Neuronal stem cell (in vitro differentiated cells): ENCODE measurements around the gene ADAM22. TPM values are rescaled to one million over a fixed set of nuclear protein-coding genes. Genes with fewer than 3 reads are reported as not detected.

ENCODE experiments used
- DNase-seq: peaks from one replicate; pipeline ENCODE4 v3.0.0-alpha.2; 2013; ENCODE audit warnings: low spot score
- H2AFZ ChIP-seq: one replicate; pipeline ENCODE4 v1.6.1; 2013; ENCODE audit warnings: mild to moderate bottlenecking, low read length, inconsistent platforms
- H2AK5ac ChIP-seq: 2 replicates; pipeline ENCODE4 v1.6.1; 2013; ENCODE audit warnings: low read depth, mild to moderate bottlenecking, inconsistent platforms, low read length, moderate library complexity, mixed read lengths
- H2BK120ac ChIP-seq: 2 replicates; pipeline ENCODE4 v1.6.1; 2013; ENCODE audit warnings: low read depth, mild to moderate bottlenecking, inconsistent platforms, low read length, moderate library complexity, mixed read lengths
- H2BK12ac ChIP-seq: one replicate; pipeline ENCODE4 v1.6.1; 2013; ENCODE audit warnings: low read length, inconsistent platforms
- H2BK15ac ChIP-seq: 2 replicates; pipeline ENCODE4 v1.6.1; 2013; ENCODE audit warnings: mild to moderate bottlenecking, low read length, inconsistent platforms, mixed read lengths
- H2BK5ac ChIP-seq: one replicate; pipeline ENCODE4 v1.6.1; 2013; ENCODE audit warnings: inconsistent platforms, mild to moderate bottlenecking, low read length, moderate library complexity
- H3K14ac ChIP-seq: one replicate; pipeline ENCODE4 v1.6.1; 2013; ENCODE audit warnings: low read length, inconsistent platforms
- H3K18ac ChIP-seq: 2 replicates; pipeline ENCODE4 v1.6.1; 2013; ENCODE audit warnings: low read length, inconsistent platforms
- H3K23ac ChIP-seq: 2 replicates; pipeline ENCODE4 v1.6.1; 2013; ENCODE audit warnings: low read depth, mild to moderate bottlenecking, mixed read lengths, low read length, inconsistent platforms; ENCODE audit not compliant: poor library complexity
- H3K27ac ChIP-seq: replicated peaks from 3 replicates; pipeline ENCODE4 v1.5.1; 2013; ENCODE audit warnings: low read length, inconsistent platforms
- H3K27me3 ChIP-seq, 3 experiments: 2 replicates each; pipeline ENCODE4 v1.6.1; 2013; ENCODE audit warnings: low read length in 3 of 3, mild to moderate bottlenecking in 2 of 3, inconsistent platforms in 1 of 3, low read depth in 1 of 3, mixed read lengths in 1 of 3, moderate library complexity in 1 of 3; ENCODE audit not compliant: control insufficient read depth in 3 of 3, insufficient read depth in 3 of 3
- H3K36me3 ChIP-seq, 2 donors: replicated peaks in 1 of 2; 2 replicates each; pipeline ENCODE4 v1.6.1; 2013; ENCODE audit warnings: low read length in 2 of 2; ENCODE audit not compliant: control insufficient read depth in 2 of 2, insufficient read depth in 2 of 2
- H3K4ac ChIP-seq: 2 replicates; pipeline ENCODE4 v1.6.1; 2013; ENCODE audit warnings: inconsistent platforms, mild to moderate bottlenecking, low read length, moderate library complexity
- H3K4me1 ChIP-seq, 2 donors: 1 replicate in 1 of 2; 2 replicates in 1 of 2; pipeline ENCODE4 v1.6.1; 2013; ENCODE audit warnings: low read length in 2 of 2, low read depth in 1 of 2; ENCODE audit not compliant: control insufficient read depth in 2 of 2, insufficient read depth in 1 of 2
- H3K4me2 ChIP-seq: one replicate; pipeline ENCODE4 v1.6.1; 2013; ENCODE audit warnings: mild to moderate bottlenecking, low read length, inconsistent platforms; ENCODE audit not compliant: insufficient read depth, poor library complexity, severe bottlenecking
- H3K4me3 ChIP-seq, 2 donors: 2 replicates each; pipeline ENCODE4 v1.5.1; 2013; ENCODE audit warnings: low read length in 2 of 2, mild to moderate bottlenecking in 2 of 2, inconsistent platforms in 1 of 2, moderate library complexity in 1 of 2
- H3K79me1 ChIP-seq: one replicate; pipeline ENCODE4 v1.6.1; 2013; ENCODE audit warnings: low read depth, mild to moderate bottlenecking, inconsistent platforms, low read length, moderate library complexity
- H3K9ac ChIP-seq: one replicate; pipeline ENCODE4 v1.6.1; 2013; ENCODE audit warnings: mild to moderate bottlenecking, low read depth, low read length, inconsistent platforms; ENCODE audit not compliant: poor library complexity
- H3K9me3 ChIP-seq, 2 donors: replicated peaks in 1 of 2; 2 replicates each; pipeline versions ENCODE3 to v1.6.1; 2013; ENCODE audit warnings: low read length in 2 of 2, mild to moderate bottlenecking in 2 of 2, inconsistent platforms in 1 of 2, low read depth in 1 of 2, mixed read lengths in 1 of 2, moderate library complexity in 1 of 2; ENCODE audit not compliant: control insufficient read depth in 2 of 2, insufficient read depth in 1 of 2
- H4K8ac ChIP-seq: one replicate; pipeline ENCODE4 v1.6.1; 2013; ENCODE audit warnings: low read depth, mild to moderate bottlenecking, inconsistent platforms, low read length, moderate library complexity
- H4K91ac ChIP-seq: one replicate; pipeline ENCODE4 v1.6.1; 2013; ENCODE audit warnings: low read length, low read depth, mild to moderate bottlenecking, inconsistent platforms; ENCODE audit not compliant: poor library complexity
- WGBS, 2 donors: extraction: QIAGEN DNeasy Blood & Tissue Kit; methylation state at CpG; one replicate each; pipeline ENCODE4 v1.1.7; 2013; ENCODE audit warnings: missing lambda C conversion rate in 2 of 2, mixed read lengths in 1 of 2; ENCODE audit not compliant: insufficient read length in 2 of 2, insufficient replicate concordance in 1 of 2; ENCODE audit errors: extremely low coverage in 2 of 2; 5-methylcytosine and 5-hydroxymethylcytosine counted together
- polyA plus RNA-seq, 2 experiments: library from polyadenylated mRNA; stranded (reverse); fragments of 200-250 nt; gene quantifications; one replicate each; pipeline ENCODE4 v1.2.3, GENCODE V29; 2013

Gene ADAM22
- 5.2 TPM for polyA plus RNA-seq (2013, experiment 1 of 2)
- 5.2 TPM for polyA plus RNA-seq (2013, experiment 2 of 2)

- no peak within 1 kb of the TSS for H3K14ac ChIP-seq
- H2BK12ac ChIP-seq: no peak within 1 kb of the TSS
- H4K8ac ChIP-seq: no peak within 1 kb of the TSS
- H2BK120ac ChIP-seq: no peak within 1 kb of the TSS
- peak within 1 kb of the TSS; percentile 80 for H3K9ac ChIP-seq
- H3K4ac ChIP-seq: no peak within 1 kb of the TSS
- H3K23ac ChIP-seq: peak within 1 kb of the TSS; percentile 11
- peak within 1 kb of the TSS; percentile 90 to 95 for H3K4me3 ChIP-seq
- H2AK5ac ChIP-seq: no peak within 1 kb of the TSS
- peaks cover 0 to 5% of the 10 kb centered on the region in 2 donors for H3K4me1 ChIP-seq
- peak within 1 kb of the TSS; percentile 94 for H3K4me2 ChIP-seq
- peaks cover 0 to 6% (median 5%) of the 10 kb centered on the region in 3 experiments for H3K27me3 ChIP-seq
- peak within 1 kb of the TSS; percentile 99 for H2AFZ ChIP-seq
- H2BK5ac ChIP-seq: peak within 1 kb of the TSS; percentile 70
- H4K91ac ChIP-seq: no peak within 1 kb of the TSS
- peak within 1 kb of the TSS; percentile 92 for H3K18ac ChIP-seq
- DNase-seq: peak; percentile 87
- WGBS, 2 donors: no CpG with 5 or more reads among the region's 70 CpGs
- H3K9me3 ChIP-seq: no peaks in the 10 kb centered on the region
- H3K36me3 ChIP-seq: peaks cover 0 to 11% of the 10 kb centered on the region in 2 donors
- peaks cover 2% of the 10 kb centered on the region for H3K79me1 ChIP-seq
- peak within 1 kb of the TSS; percentile 55 for H3K27ac ChIP-seq
- peak within 1 kb of the TSS; percentile 53 for H2BK15ac ChIP-seq
Observed at GRCh38 chr7:87933953-87934698, at the start of gene ADAM22. ADAM22 (plus strand) TSS chr7:87934251; CDS start chr7:87934466, 215 bp downstream.

- H3K4ac ChIP-seq: no peak overlapping the region
- no peaks in the 10 kb centered on the region for H3K27me3 ChIP-seq
- H3K4me3 ChIP-seq: no peak overlapping the region
- no peak overlapping the region for H2BK12ac ChIP-seq
- no peak overlapping the region for H2BK5ac ChIP-seq
- H3K23ac ChIP-seq: no peak overlapping the region
- no peaks in the 10 kb centered on the region for H3K9me3 ChIP-seq
- WGBS, 2 donors: no CpG with 5 or more reads among the region's 2 CpGs
- H3K9ac ChIP-seq: no peak overlapping the region
- H4K91ac ChIP-seq: no peak overlapping the region
- H2AK5ac ChIP-seq: no peak overlapping the region
- no peak overlapping the region for H3K14ac ChIP-seq
- H3K18ac ChIP-seq: no peak overlapping the region
- H3K36me3 ChIP-seq: peaks cover 6 to 100% of the 10 kb centered on the region in 2 donors
- peaks cover 0 to under 1% of the 10 kb centered on the region in 2 donors for H3K4me1 ChIP-seq
- H2AFZ ChIP-seq: no peak overlapping the region
- H4K8ac ChIP-seq: no peak overlapping the region
- H3K27ac ChIP-seq: no peak overlapping the region
- DNase-seq: no peak
- no peak overlapping the region for H2BK120ac ChIP-seq
- no peak overlapping the region for H3K4me2 ChIP-seq
- no peak overlapping the region for H2BK15ac ChIP-seq
- H3K79me1 ChIP-seq: no peaks in the 10 kb centered on the region
Observed at GRCh38 chr7:87885018-87885417, 49.0 kb upstream of the ADAM22 start.

- no peak overlapping the region for H2BK5ac ChIP-seq
- H2AK5ac ChIP-seq: no peak overlapping the region
- no peak overlapping the region for H2AFZ ChIP-seq
- H4K91ac ChIP-seq: no peak overlapping the region
- no peaks in the 10 kb centered on the region for H3K9me3 ChIP-seq
- no peak overlapping the region for H2BK120ac ChIP-seq
- no peak overlapping the region for H3K4me2 ChIP-seq
- H4K8ac ChIP-seq: no peak overlapping the region
- no peak overlapping the region for H2BK12ac ChIP-seq
- no peaks in the 10 kb centered on the region for H3K27me3 ChIP-seq
- H3K36me3 ChIP-seq: peaks cover 4 to 100% of the 10 kb centered on the region in 2 donors
- no peaks in the 10 kb centered on the region for H3K4me1 ChIP-seq
- H3K9ac ChIP-seq: no peak overlapping the region
- DNase-seq: no peak
- H3K27ac ChIP-seq: no peak overlapping the region
- H2BK15ac ChIP-seq: no peak overlapping the region
- no peak overlapping the region for H3K23ac ChIP-seq
- H3K79me1 ChIP-seq: no peaks in the 10 kb centered on the region
- no peak overlapping the region for H3K18ac ChIP-seq
- no peak overlapping the region for H3K4ac ChIP-seq
- no peak overlapping the region for H3K14ac ChIP-seq
- H3K4me3 ChIP-seq: no peak overlapping the region
Observed at GRCh38 chr7:87886875-87887274, 47.2 kb upstream of the ADAM22 start.

- Histone ChIP-seq H3K4ac (no peak overlapping the region), H2AFZ (no peak overlapping the region), H4K91ac (no peak overlapping the region), H2BK5ac (no peak overlapping the region), H2BK120ac (no peak overlapping the region), H3K9me3 (no peaks in the 10 kb centered on the region), H2AK5ac (no peak overlapping the region), H3K27me3 (no peaks in the 10 kb centered on the region), H4K8ac (no peak overlapping the region), H3K23ac (no peak overlapping the region), H3K9ac (no peak overlapping the region), H3K4me3 (no peak overlapping the region), H3K14ac (no peak overlapping the region), H3K27ac (no peak overlapping the region), H3K18ac (no peak overlapping the region), H3K4me2 (no peak overlapping the region), H2BK12ac (no peak overlapping the region), H3K4me1 (no peaks in the 10 kb centered on the region), H2BK15ac (no peak overlapping the region), H3K36me3 (peaks cover 5 to 97% of the 10 kb centered on the region in 2 donors), H3K79me1 (no peaks in the 10 kb centered on the region)
- DNase-seq: no peak
- no CpG with 5 or more reads among the region's 2 CpGs for WGBS, 2 donors
Observed at GRCh38 chr7:87895363-87895762, 38.7 kb upstream of the ADAM22 start.
